DOHH2 (cell line): ENCODE data around the gene ABCA1.
A peak's percentile ranks its signal among the peaks of the same experiment; 100 is the strongest.

Experiments used
- H3F3A ChIP-seq: fragments of 200-600 bp; sonication (generic), shearing (Covaris generic); 2 replicates; pipeline ENCODE4 v1.6.0; 2016; ENCODE audit warnings: antibody characterized with exemption, mild to moderate bottlenecking; ENCODE audit not compliant: control insufficient read depth, insufficient read depth
- H3K27ac ChIP-seq: fragments of 200-600 bp; sonication (generic); 2 replicates; pipeline ENCODE4 v1.5.1; 2014; ENCODE audit warnings: low read depth, mild to moderate bottlenecking, low read length, moderate library complexity
- H3K27me3 ChIP-seq: fragments of 200-600 bp; sonication (generic); 2 replicates; pipeline ENCODE4 v1.6.1; 2014; ENCODE audit warnings: mild to moderate bottlenecking, low read length, mixed read lengths; ENCODE audit not compliant: control insufficient read depth
- H3K36me3 ChIP-seq: fragments of 200-600 bp; sonication (generic); 2 replicates; pipeline ENCODE4 v1.6.1; 2014; ENCODE audit warnings: mild to moderate bottlenecking, low read length, moderate library complexity, mixed read lengths; ENCODE audit not compliant: control insufficient read depth
- H3K4me1 ChIP-seq: fragments of 200-600 bp; sonication (generic); 2 replicates; pipeline ENCODE4 v1.6.1; 2014; ENCODE audit warnings: mild to moderate bottlenecking, low read length, mixed read lengths; ENCODE audit not compliant: control insufficient read depth
- H3K4me2 ChIP-seq: fragments of 200-600 bp; sonication (generic); 2 replicates; pipeline ENCODE4 v1.6.0; 2014; ENCODE audit warnings: mild to moderate bottlenecking, low read length, moderate library complexity
- H3K4me3 ChIP-seq: fragments of 200-600 bp; sonication (generic); 2 replicates; pipeline ENCODE4 v1.5.1; 2014; ENCODE audit warnings: mild to moderate bottlenecking, low read length, mixed read lengths
- H3K79me2 ChIP-seq: fragments of 200-600 bp; sonication (generic); 2 replicates; pipeline ENCODE4 v1.6.1; 2014; ENCODE audit warnings: mild to moderate bottlenecking, low read length, mixed read lengths; ENCODE audit not compliant: control insufficient read depth
- H3K9me2 ChIP-seq: fragments of 200-600 bp; sonication (generic); replicated peaks from 2 replicates; pipeline ENCODE4 v1.6.1; 2014; ENCODE audit warnings: mild to moderate bottlenecking, low read length, mixed read lengths; ENCODE audit not compliant: control insufficient read depth
- H3K9me3 ChIP-seq: fragments of 200-600 bp; sonication (generic); 2 replicates; pipeline ENCODE4 v1.6.1; 2014; ENCODE audit warnings: antibody characterized with exemption, low read length, mixed read lengths; ENCODE audit not compliant: control insufficient read depth, insufficient read depth
- H4K20me1 ChIP-seq: fragments of 200-600 bp; sonication (generic); 2 replicates; pipeline ENCODE4 v1.6.0; 2014; ENCODE audit warnings: low read depth, mild to moderate bottlenecking, antibody characterized with exemption, low read length, moderate library complexity; ENCODE audit not compliant: control insufficient read depth, insufficient read depth
- EZH2phosphoT487 ChIP-seq: fragments of 200-600 bp; sonication (generic); IDR thresholded peaks from 2 replicates; pipeline ENCODE4 v1.6.1; 2017; ENCODE audit warnings: borderline replicate concordance, mild to moderate bottlenecking, antibody characterized with exemption, low read length, moderate library complexity, mixed read lengths
- TF ChIP-seq, protein P1 (sequence below): fragments of 200-600 bp; sonication (generic); IDR thresholded peaks from one replicate; pipeline ENCODE4 v1.5.1; 2014; ENCODE audit warnings: antibody characterized with exemption, mild to moderate bottlenecking, low read depth, low read length; ENCODE audit not compliant: poor library complexity, severe bottlenecking

Gene ABCA1

DNA sequence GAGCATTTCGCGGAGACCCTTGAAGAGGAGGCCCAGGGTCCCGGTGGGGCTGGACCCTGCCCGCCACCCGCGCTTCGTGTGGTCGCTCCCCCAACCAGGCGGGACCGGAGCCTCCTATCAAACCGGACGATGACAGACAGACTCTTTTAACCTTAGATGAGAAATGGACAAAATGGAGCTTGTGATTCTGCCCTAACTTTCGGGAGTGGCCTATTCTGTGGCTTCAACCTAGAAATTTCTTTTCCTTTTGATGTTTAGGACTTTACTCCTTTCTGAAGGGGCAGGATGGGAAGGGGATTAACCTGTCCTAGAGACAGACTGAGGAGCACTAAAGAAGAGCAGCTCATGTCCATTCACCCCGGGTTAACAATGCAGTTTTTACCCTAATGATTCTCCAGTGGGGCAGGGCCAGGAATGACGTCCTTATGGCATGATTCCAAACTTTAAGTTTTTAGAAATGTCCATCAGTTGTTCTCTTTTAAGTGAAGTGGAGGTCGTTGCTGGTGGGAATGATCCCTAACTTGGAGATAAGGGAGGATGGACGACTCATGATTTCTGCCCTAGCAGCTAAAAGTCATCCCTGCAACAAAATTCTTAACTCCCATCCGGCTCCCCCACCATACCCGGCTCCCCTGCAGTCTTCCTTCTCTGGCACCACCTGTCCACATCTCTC is 179.5 kb downstream of the ABCA1 start:
- no peaks in the 10 kb centered on the region for H4K20me1 ChIP-seq
- H3K36me3 ChIP-seq, result peaks cover 29% of the 10 kb centered on the region
- peak overlapping the region; percentile 85 for H3K4me3 ChIP-seq
- H3K9me3 ChIP-seq, result no peaks in the 10 kb centered on the region
- H3K79me2 ChIP-seq, result peaks cover 27% of the 10 kb centered on the region
- TF ChIP-seq, protein P1, sequence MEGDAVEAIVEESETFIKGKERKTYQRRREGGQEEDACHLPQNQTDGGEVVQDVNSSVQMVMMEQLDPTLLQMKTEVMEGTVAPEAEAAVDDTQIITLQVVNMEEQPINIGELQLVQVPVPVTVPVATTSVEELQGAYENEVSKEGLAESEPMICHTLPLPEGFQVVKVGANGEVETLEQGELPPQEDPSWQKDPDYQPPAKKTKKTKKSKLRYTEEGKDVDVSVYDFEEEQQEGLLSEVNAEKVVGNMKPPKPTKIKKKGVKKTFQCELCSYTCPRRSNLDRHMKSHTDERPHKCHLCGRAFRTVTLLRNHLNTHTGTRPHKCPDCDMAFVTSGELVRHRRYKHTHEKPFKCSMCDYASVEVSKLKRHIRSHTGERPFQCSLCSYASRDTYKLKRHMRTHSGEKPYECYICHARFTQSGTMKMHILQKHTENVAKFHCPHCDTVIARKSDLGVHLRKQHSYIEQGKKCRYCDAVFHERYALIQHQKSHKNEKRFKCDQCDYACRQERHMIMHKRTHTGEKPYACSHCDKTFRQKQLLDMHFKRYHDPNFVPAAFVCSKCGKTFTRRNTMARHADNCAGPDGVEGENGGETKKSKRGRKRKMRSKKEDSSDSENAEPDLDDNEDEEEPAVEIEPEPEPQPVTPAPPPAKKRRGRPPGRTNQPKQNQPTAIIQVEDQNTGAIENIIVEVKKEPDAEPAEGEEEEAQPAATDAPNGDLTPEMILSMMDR, result no peak
- TF ChIP-seq EZH2phosphoT487, result no peak
- peak overlapping the region; percentile 81 for H3K27ac ChIP-seq
- no peaks in the 10 kb centered on the region for H3K9me2 ChIP-seq
- H3F3A ChIP-seq, result peaks cover 11% of the 10 kb centered on the region
- H3K4me1 ChIP-seq, result peaks cover 40% of the 10 kb centered on the region
- H3K4me2 ChIP-seq, result peak overlapping the region; percentile 88
- H3K27me3 ChIP-seq, result no peaks in the 10 kb centered on the region

DNA sequence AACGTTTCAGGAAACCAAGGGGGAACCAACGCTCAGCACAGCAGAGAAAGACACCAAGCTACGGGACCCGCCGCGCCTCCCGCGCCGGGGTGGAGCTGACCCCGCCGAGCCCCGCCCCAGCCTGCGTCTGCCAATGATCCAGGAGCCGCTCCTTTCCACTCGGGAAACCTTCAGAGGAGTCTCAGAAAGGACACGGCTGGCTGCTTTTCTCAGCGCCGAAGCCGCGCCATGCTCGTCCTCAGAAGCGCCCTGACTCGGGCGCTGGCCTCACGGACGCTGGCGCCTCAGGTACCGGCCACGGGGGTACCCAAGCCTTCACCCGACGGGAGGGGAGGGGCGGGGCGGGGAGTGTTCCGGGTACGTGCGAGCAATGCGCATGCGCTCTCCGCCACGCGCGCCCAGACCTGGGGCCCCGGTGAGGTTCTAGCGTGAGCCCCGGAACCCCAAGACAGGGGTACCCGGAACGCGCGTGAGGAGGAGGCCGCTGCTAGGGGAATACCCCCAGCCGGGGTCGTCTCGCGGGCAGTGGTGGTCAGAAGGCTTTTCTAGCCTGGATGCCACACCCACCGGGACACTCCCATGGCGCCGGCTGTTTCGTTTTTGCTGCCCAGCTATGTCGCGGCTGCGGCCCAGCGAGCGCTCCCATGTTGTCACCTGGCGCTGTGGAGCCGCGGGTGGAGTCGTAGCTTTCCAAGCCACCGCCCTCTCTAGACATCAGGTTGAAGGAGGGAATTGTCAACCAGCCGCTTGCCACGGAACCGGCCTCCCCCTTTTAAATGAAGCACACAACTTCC is 180.2 kb downstream of the ABCA1 start, which contains the start of gene NIPSNAP3A:
Gene NIPSNAP3A (plus strand): TSS at position 119 of the 794 bp plus-strand sequence. CDS start 110 bp downstream, at position 229.
- Histone ChIP-seq H3K9me3 (no peaks in the 10 kb centered on the region), H3K27me3 (no peaks in the 10 kb centered on the region), H3K9me2 (no peaks in the 10 kb centered on the region), H3K4me1 (peaks cover 46% of the 10 kb centered on the region), H3K79me2 (peaks cover 27% of the 10 kb centered on the region), H3K36me3 (peaks cover 26% of the 10 kb centered on the region), H3F3A (peaks cover 10% of the 10 kb centered on the region), H3K4me2 (peak within 1 kb of the TSS; percentile 88), H3K4me3 (peak within 1 kb of the TSS; percentile 85), H4K20me1 (no peaks in the 10 kb centered on the region), H3K27ac (peak within 1 kb of the TSS; percentile 81)
- TF ChIP-seq, protein P1, result no peak
- no peak for TF ChIP-seq EZH2phosphoT487

DNA sequence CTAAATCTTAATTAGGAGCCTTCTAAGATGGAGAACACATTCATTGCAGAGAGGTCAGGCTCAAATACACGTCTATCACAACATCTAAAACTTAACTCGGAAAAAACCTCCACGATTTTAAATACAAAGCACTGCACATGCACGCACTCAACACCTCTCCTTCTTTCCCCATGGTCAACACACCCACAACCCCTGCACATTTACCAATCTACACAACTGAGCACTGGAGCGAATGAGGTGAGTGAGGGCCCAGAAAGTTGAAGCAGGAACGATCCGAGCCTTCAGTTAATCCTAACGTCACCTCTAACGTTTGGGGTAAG is 180.8 kb downstream of the ABCA1 start:
- Histone ChIP-seq H3K27ac (peak overlapping the region; percentile 81), H3K9me3 (no peaks in the 10 kb centered on the region), H3K4me3 (peak overlapping the region; percentile 85), H3K4me1 (peaks cover 46% of the 10 kb centered on the region), H3K4me2 (peak overlapping the region; percentile 88), H3K79me2 (peaks cover 27% of the 10 kb centered on the region), H3K9me2 (no peaks in the 10 kb centered on the region), H3F3A (peaks cover 9% of the 10 kb centered on the region), H3K36me3 (peaks cover 21% of the 10 kb centered on the region), H4K20me1 (no peaks in the 10 kb centered on the region), H3K27me3 (no peaks in the 10 kb centered on the region)
- TF ChIP-seq, protein P1, result no peak
- no peak for TF ChIP-seq EZH2phosphoT487
